Measurements from ENCODE around the gene PARD6G. TPM values are rescaled to one million over a fixed set of nuclear protein-coding genes. Genes with fewer than 3 reads are reported as not detected.

Gene PARD6G
- total and polyA plus RNA-seq, 9 of the 15 experiments (the other 6 are each of a cell fraction or from before 2014, with no cell fraction given): 0.03 to 1.2 (median 0.26) TPM

DNA sequence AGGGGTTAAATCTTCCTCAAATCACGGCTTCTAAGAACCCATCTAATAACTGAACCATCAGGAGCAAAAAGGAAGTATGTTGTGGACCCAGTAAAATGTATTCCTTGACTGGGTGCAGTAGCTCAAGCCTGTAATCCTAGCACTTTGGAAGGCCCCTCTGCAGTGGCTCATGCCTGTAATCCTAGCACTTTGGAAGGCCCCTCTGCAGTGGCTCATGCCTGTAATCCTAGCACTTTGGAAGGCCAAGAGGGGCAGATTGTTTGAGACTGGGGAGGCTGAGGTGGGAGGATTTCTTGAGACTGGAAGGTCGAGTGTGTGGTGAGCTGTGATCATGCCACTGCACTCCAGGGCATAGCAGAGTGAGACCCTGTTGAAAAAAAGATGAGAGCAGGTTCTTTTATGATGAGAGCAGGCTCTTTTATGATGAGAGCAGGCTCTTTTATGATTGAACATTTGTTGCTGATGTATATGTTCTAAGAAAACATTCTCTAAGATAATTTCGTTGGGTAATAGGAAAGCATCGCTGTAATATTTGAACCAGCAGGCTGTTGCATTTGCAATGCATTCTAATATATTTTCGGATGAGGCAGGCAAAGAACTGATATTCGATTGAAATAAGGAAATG is 3.5 kb upstream of the PARD6G start (continued):
- TF ChIP-seq, protein P1, sequence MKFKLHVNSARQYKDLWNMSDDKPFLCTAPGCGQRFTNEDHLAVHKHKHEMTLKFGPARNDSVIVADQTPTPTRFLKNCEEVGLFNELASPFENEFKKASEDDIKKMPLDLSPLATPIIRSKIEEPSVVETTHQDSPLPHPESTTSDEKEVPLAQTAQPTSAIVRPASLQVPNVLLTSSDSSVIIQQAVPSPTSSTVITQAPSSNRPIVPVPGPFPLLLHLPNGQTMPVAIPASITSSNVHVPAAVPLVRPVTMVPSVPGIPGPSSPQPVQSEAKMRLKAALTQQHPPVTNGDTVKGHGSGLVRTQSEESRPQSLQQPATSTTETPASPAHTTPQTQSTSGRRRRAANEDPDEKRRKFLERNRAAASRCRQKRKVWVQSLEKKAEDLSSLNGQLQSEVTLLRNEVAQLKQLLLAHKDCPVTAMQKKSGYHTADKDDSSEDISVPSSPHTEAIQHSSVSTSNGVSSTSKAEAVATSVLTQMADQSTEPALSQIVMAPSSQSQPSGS (CRISPR knock-in tag; IDR thresholded peaks at IDR 0.05): no peak
- TF ChIP-seq, protein P2, sequence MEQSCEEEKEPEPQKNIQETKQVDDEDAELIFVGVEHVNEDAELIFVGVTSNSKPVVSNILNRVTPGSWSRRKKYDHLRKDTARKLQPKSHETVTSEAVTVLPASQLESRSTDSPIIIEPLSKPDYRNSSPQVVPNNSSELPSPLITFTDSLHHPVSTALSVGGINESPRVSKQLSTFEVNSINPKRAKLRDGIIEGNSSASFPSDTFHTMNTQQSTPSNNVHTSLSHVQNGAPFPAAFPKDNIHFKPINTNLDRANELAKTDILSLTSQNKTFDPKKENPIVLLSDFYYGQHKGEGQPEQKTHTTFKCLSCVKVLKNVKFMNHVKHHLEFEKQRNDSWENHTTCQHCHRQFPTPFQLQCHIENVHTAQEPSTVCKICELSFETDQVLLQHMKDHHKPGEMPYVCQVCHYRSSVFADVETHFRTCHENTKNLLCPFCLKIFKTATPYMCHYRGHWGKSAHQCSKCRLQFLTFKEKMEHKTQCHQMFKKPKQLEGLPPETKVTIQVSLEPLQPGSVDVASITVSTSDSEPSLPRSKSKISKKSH (CRISPR knock-in tag; IDR thresholded peaks at IDR 0.05): no peak
- TF ChIP-seq HDAC2 (IDR thresholded peaks at IDR 0.05): no peak
- TF ChIP-seq POLR3G (IDR thresholded peaks at IDR 0.05; ENCODE audit: extremely low read depth, insufficient read length, insufficient replicate concordance): no peak
- no peak for TF ChIP-seq ESRRB (CRISPR knock-in tag; IDR thresholded peaks at IDR 0.05; ENCODE audit: borderline replicate concordance)
- TF ChIP-seq, protein P3, sequence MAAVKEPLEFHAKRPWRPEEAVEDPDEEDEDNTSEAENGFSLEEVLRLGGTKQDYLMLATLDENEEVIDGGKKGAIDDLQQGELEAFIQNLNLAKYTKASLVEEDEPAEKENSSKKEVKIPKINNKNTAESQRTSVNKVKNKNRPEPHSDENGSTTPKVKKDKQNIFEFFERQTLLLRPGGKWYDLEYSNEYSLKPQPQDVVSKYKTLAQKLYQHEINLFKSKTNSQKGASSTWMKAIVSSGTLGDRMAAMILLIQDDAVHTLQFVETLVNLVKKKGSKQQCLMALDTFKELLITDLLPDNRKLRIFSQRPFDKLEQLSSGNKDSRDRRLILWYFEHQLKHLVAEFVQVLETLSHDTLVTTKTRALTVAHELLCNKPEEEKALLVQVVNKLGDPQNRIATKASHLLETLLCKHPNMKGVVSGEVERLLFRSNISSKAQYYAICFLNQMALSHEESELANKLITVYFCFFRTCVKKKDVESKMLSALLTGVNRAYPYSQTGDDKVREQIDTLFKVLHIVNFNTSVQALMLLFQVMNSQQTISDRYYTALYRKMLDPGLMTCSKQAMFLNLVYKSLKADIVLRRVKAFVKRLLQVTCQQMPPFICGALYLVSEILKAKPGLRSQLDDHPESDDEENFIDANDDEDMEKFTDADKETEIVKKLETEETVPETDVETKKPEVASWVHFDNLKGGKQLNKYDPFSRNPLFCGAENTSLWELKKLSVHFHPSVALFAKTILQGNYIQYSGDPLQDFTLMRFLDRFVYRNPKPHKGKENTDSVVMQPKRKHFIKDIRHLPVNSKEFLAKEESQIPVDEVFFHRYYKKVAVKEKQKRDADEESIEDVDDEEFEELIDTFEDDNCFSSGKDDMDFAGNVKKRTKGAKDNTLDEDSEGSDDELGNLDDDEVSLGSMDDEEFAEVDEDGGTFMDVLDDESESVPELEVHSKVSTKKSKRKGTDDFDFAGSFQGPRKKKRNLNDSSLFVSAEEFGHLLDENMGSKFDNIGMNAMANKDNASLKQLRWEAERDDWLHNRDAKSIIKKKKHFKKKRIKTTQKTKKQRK (IDR thresholded peaks at IDR 0.05; ENCODE audit: borderline replicate concordance, low read depth, low read length): no peak
